ENCODE measurements around the gene CACNG1. TPM values are rescaled to one million over a fixed set of nuclear protein-coding genes. Genes with fewer than 3 reads are reported as not detected.

The CACNG1 gene
- total and polyA plus RNA-seq, 8 donors = not detected

DNA sequence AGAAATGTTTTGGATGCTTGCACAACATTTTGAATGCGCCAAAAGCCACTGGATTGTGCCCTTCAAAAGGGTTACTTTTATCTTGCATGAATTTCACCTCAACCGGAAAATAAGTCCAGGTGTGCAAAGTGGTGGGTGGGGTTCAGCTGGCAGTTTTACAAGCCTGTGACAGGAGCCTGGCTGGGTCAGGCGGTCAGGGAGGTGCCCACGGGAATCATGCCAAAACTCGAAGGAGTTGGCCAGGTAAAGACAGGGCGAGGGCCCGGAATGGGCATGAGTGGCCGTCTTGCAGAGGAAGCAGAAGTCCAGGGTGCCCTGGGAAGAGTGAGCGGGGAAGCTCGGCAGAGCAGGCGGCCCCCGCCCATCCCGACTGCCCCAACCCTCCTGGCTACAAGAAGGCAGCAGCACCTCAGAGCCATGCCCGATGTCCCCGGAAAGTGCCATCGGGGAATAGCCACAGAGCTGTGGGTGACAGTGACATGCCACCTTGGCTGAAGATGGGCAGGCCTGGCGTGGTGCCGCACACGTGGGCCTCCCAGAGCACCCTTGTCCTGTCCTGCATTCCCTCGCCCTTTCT lies 19.1 kb upstream of the CACNG1 start:
- no peaks in the 10 kb centered on the region for H3K9me3 ChIP-seq
- no peaks in the 10 kb centered on the region for H3K27me3 ChIP-seq
- no peaks in the 10 kb centered on the region for H3K36me3 ChIP-seq
- no peak overlapping the region for H3K27ac ChIP-seq
- peak; percentile 72 to 75 for DNase-seq
- 48 to 75% (median 54%) methylated on average over 10 to 20 of the region's 20 CpGs for WGBS, 5 donors
- TF ChIP-seq POLR2AphosphoS5 (IDR thresholded peaks at IDR 0.05) (peak in 1 of 3 donors; percentile 23), EP300 (IDR thresholded peaks at IDR 0.05) (no peak)
- TF ChIP-seq, protein P1, sequence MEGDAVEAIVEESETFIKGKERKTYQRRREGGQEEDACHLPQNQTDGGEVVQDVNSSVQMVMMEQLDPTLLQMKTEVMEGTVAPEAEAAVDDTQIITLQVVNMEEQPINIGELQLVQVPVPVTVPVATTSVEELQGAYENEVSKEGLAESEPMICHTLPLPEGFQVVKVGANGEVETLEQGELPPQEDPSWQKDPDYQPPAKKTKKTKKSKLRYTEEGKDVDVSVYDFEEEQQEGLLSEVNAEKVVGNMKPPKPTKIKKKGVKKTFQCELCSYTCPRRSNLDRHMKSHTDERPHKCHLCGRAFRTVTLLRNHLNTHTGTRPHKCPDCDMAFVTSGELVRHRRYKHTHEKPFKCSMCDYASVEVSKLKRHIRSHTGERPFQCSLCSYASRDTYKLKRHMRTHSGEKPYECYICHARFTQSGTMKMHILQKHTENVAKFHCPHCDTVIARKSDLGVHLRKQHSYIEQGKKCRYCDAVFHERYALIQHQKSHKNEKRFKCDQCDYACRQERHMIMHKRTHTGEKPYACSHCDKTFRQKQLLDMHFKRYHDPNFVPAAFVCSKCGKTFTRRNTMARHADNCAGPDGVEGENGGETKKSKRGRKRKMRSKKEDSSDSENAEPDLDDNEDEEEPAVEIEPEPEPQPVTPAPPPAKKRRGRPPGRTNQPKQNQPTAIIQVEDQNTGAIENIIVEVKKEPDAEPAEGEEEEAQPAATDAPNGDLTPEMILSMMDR (IDR thresholded peaks at IDR 0.05) = no peak
- peaks cover 0 to 21% (median 10%) of the 10 kb centered on the region in 4 donors for H3K4me1 ChIP-seq
- intact Hi-C loops (cut with DNase I; ENCODE audit: low total_unique reads) = no loop called here
- H3K4me3 ChIP-seq = no peak overlapping the region

DNA sequence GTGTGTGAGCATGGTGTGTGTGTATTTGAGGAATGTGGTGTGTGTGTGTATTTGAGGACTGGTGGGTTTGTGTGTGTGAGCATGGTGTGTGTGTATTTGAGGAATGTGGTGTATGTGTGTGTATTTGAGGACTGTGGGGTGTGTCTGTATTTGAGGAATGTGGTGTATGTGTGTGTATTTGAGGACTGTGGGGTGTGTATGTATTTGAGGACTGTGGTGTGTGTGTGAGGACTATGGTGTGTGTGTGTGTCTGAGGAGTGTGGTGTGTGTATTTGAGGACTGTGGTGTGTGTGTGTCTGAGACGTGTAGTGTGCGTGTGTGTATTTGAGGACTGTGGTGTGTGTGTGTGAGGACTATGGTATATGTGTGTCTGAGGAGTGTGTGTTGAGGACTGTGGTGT lies 18.0 kb upstream of the CACNG1 start:
- intact Hi-C loops (cut with DNase I; ENCODE audit: low total_unique reads) = no loop called here
- Histone ChIP-seq H3K36me3 (no peaks in the 10 kb centered on the region), H3K27me3 (no peaks in the 10 kb centered on the region), H3K4me3 (no peak overlapping the region), H3K27ac (no peak overlapping the region), H3K9me3 (no peaks in the 10 kb centered on the region), H3K4me1 (peaks cover 0 to 21% (median 10%) of the 10 kb centered on the region in 4 donors)
- peak in 1 of 2 donors; percentile 44 for DNase-seq
- WGBS, 5 donors = 54 to 73% (median 64%) methylated on average over 2 of the region's 2 CpGs
- no peak for TF ChIP-seq POLR2A (IDR thresholded peaks at IDR 0.05)
- TF ChIP-seq, protein P1 (IDR thresholded peaks at IDR 0.05) = no peak
- no peak for TF ChIP-seq EP300 (IDR thresholded peaks at IDR 0.05)
- no peak for TF ChIP-seq POLR2AphosphoS5 (IDR thresholded peaks at IDR 0.05)

DNA sequence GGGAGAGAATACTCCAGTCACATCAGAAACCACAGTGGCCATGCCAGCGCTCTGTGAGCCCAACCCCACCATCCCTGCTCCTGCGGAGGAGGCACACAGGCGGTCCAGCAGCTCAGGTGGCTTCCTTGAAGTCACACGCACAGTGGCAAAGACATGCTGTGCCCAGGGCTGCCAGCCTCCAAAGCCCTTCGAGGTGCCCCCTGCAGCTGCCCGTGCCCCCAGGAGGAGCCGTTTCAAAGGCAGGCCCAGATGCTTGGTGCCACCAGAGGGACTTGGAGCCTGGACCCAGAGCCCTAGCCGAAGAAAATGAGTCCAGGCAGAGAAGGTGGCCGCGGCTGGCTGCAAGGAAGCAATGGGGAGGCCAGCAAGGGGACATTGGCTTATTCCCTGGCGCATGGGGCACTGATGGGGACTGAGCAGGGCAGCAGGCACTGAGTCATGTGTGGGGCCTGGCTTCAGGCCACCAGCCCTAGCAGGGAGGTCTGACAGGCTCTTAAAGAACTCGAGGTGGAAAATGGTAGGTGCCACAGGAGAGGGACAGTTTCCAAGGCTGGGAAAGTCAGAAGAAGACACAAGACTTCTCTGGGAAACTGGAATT lies 17.2 kb upstream of the CACNG1 start:
- Histone ChIP-seq H3K27me3 (no peaks in the 10 kb centered on the region), H3K4me3 (no peak overlapping the region), H3K27ac (peak overlapping the region in 1 of 5 donors; percentile 25), H3K9me3 (no peaks in the 10 kb centered on the region), H3K36me3 (no peaks in the 10 kb centered on the region), H3K4me1 (peaks cover 0 to 21% (median 10%) of the 10 kb centered on the region in 4 donors)
- DNase-seq = peak in 1 of 2 donors; percentile 43
- WGBS, 5 donors = 51 to 74% (median 65%) methylated on average over 12 of the region's 12 CpGs
- intact Hi-C loops (cut with DNase I; ENCODE audit: low total_unique reads) = no loop called here
- TF ChIP-seq EP300 (IDR thresholded peaks at IDR 0.05) (no peak), POLR2AphosphoS5 (IDR thresholded peaks at IDR 0.05) (no peak), POLR2A (IDR thresholded peaks at IDR 0.05) (no peak)
- TF ChIP-seq, protein P1 (IDR thresholded peaks at IDR 0.05) = no peak

DNA sequence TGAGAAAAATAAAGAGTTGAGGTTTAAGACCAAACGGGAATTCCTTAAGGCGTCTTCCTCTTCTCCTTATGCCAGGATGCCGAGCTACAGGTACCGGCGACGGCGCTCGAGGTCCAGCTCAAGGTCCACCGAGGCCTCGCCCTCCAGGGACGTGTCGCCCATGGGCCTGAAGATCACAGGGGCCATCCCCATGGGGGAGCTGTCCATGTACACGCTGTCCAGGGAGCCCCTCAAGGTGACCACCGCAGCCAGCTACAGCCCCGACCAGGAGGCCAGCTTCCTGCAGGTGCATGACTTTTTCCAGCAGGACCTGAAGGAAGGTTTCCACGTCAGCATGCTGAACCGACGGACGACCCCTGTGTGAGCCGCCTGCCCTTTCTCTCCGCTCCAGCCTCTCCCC lies 13.7 kb upstream of the CACNG1 start:
- TF ChIP-seq, protein P1 (IDR thresholded peaks at IDR 0.05) = no peak
- TF ChIP-seq POLR2A (IDR thresholded peaks at IDR 0.05) = no peak
- no peak for TF ChIP-seq POLR2AphosphoS5 (IDR thresholded peaks at IDR 0.05)
- no peak for TF ChIP-seq EP300 (IDR thresholded peaks at IDR 0.05)
- intact Hi-C loops (cut with DNase I; ENCODE audit: low total_unique reads) = no loop called here
- no peak for DNase-seq
- Histone ChIP-seq H3K9me3 (no peaks in the 10 kb centered on the region), H3K4me1 (peaks cover 0 to 11% (median 4%) of the 10 kb centered on the region in 4 donors), H3K27me3 (no peaks in the 10 kb centered on the region), H3K36me3 (no peaks in the 10 kb centered on the region), H3K4me3 (no peak overlapping the region), H3K27ac (no peak overlapping the region)
- WGBS, 5 donors = 89 to 93% (median 91%) methylated on average over 20 to 21 of the region's 21 CpGs
